Measurements from ENCODE around the gene ZC2HC1C.
"Not testable (repeated sequence)": the region's sequence is repeated elsewhere in the genome, so short reads cannot be mapped to it uniquely, and the experiment has no call there.

ZC2HC1C gene

GRCh38 chr14:75059642-75060041 lies 9.8 kb upstream of the ZC2HC1C start:
- no peak for DNase-seq

GRCh38 chr14:75060420-75060819 lies 9.0 kb upstream of the ZC2HC1C start:
- DNase-seq: no peak

DNA sequence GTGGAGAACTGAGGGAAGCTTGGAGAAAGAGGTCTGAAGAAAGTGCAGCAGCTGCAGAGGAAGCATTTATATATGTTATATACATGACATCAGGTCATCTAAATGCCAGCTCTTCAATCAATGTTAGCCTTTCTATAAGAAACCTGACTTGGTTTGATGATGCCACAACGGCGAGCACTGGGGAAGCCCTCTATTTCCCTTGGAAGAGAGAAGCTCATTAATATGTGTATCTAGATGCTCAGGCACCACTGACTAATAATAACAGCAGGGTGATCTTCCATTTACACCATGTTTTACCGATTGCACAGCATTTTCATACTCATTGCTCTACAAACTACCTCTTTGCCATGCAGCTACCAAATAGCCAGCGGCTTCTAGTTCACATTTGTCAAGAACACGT lies 6.4 kb upstream of the ZC2HC1C start:
- no peak for DNase-seq

- DNase-seq: peak; percentile 76
Measured at GRCh38 chr14:75063491-75064204, 5.8 kb upstream of the ZC2HC1C start, which contains the start of gene ACYP1. ACYP1 (minus strand) TSS chr14:75064024; CDS start chr14:75063553, 471 bp downstream.

DNA sequence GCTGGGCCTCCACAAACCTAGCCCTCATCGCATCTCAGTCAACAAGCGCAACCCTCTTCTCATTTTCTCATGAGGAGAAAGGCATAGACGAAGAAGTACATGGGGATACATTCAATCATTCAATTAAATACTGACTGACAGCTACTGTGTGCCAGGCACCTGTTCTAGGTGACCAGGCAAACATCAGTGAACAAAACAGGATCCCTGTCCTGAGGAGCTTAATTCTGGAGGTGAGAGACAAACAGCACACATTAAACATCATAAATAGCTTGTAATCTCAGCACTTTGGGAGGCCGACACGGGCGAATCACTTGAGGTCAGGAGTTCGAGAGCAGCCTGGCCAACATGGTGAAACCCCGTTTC lies 5.3 kb upstream of the ZC2HC1C start:
- no peak for DNase-seq

GRCh38 chr14:75066691-75067090 lies 2.8 kb upstream of the ZC2HC1C start:
- DNase-seq: no peak

DNA sequence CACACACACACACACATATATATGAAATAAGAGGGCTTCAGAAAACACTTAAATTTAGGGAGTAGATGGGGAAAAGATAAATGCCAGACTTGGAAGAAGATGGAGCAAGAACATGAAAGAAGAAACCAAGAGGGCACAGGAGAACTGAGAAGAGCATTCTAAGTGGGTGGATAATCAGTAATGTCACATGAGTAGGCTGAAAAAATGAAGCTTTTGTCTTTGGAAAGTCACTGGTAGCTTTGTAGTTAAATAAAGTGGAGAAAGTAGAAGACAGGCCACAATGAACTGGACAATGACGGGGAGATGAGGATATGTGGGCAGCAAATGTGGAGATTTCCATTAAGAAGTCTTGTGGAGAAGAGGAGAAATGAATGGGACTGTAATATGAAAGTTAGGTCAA lies 2.2 kb upstream of the ZC2HC1C start:
- no peak for DNase-seq

- DNase-seq: not testable (repeated sequence)
Measured at GRCh38 chr14:75067765-75068164, 1.7 kb upstream of the ZC2HC1C start.

DNA sequence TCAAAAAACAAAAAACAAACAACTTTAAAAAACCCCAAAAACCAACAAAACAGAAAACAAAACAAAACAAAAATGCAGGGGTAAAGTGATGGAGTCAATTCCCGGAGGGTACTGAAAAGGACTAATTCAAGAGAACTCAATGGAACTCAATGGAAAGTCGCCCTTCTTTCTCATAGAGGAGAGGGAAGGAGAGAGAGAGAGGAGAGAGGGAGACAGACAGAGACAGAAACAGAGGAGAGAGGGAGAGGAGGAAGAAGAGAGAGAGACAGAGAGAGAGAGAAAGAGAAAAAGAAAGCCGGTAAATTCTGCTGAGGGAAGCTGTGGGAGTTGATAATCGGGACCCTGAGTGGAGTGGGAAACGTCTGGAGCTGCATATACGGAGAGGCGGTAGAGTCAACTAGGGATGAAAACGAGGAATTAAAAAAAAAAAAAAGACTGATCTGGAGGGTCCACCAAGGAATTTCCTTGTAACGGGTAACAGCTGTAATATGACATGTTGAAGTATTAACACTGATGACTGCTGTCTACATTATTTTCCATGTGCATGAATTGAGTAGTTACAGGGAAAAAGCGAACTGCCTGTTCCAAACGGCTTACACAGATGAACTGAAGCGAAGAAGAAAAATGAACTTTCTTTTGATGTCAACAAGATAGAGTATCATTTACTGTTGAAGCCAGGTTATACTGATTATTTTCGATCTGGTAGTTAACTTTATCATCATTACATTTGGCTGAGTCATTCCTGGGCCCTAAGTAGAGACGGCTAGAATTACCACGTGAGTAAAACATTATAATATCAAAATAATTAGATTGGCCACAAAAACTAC lies 934 bp upstream of the ZC2HC1C start:
- no peak for DNase-seq

GRCh38 chr14:75069811-75070145 lies 337 bp downstream of the ZC2HC1C start:
- no peak for DNase-seq

DNA sequence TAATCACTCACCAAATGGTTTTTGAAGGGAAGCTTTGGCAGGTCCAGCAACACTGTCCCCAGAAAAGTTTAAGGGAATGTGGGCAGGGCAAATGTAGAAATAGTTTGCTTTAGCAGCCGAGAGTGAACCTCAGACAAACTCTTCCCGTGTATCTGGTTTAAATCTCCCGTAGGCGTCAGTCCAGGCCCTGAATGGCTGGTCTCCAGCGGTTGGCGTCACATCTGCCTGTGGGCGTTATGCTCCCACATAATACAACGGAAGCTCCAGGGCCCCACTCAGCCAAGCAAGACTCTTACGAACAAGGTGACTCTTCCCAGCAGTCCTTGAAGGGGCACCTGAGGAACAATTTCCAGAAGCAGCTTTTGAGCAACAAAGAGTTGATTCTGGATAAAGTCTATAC lies 942 bp downstream of the ZC2HC1C start:
- no peak for DNase-seq

- DNase-seq: no peak
Measured at GRCh38 chr14:75077794-75078193, 8.4 kb downstream of the ZC2HC1C start.

DNA sequence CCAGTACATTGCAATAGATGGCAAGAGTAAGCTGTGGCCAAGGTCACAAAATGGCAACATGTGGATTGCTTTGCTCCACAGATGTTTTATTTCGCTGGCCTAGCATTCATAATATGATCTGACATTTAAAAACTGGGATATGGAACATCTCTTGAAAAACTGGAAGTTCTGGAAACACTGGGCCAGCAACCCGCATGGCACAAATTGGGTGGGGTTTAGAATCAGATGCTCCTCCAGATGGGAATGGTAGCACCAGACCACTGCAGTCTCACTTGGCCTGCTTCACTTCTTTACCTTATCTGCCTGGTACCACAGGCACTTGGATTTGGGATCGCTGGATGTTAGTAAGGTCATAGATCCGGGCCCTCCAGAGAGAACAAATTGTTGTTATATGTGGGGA lies 10.1 kb downstream of the ZC2HC1C start:
- DNase-seq: no peak

DNA sequence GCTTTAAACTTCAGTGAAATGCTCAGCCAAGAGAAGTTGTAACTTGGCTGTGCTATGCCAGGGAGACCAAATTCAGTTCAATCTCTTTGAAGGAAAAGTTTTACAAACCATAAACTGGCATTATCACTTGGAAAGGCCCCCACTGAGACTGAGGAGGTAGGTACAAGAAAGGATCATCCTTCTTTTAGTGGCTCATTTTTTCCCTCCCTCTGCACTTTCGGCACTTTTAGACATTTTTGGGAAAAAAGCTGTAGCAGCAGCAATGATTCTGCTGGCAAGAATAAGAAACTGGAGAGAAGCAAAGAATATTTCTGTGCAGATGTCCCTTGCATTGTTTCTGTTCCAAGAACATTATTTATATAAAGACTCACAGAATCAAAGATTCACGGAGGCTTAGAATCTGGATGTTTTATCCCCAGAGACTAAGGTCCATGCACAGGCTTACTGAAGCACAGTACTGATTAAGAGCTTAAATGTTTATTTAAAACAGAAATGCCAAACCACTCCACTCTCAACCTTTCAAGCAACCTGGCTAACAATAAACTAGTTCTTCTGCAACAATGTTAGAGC lies 12.3 kb downstream of the ZC2HC1C start:
- DNase-seq: no peak

DNA sequence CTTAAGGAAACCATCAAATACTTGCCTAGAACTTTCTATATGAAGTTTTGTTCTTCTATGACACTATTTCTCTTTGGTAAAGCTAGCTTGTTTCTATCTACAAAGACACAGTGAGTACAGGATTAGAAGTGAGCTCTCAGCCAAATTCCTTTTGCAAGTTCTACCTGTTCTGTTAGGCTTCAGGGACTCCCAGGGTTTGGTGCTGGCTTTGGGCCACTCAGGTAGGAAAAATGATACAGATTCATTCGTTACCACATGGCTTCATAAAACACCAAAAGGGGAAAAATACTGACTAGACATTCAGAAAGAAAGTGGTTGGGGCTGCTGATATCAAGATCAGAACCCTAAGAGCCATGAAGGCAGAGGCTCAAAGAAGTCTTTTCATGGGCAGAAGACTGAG lies 13.8 kb downstream of the ZC2HC1C start:
- no peak for DNase-seq

DNA sequence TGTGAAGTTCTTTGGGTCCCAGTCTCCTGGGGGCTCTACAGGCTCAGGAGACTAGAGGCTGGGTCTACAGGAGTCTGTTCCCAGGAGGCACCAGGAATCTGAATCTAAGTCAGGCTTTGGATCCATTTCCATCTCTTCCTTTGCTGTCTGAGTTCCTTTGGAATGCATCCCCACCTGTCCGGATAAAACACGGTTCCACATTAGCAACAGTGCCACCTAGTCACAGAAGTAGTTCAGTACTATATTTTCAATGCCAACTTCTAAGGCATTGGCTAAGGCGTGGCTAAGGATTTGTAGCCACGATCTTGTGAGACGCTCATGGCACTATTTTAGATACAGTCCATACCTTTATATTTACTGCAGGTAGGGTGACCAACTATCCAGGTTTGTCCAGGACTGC lies 15.1 kb downstream of the ZC2HC1C start:
- DNase-seq: no peak

- no peak for DNase-seq
Measured at GRCh38 chr14:75088153-75088552, 18.7 kb downstream of the ZC2HC1C start.

DNA sequence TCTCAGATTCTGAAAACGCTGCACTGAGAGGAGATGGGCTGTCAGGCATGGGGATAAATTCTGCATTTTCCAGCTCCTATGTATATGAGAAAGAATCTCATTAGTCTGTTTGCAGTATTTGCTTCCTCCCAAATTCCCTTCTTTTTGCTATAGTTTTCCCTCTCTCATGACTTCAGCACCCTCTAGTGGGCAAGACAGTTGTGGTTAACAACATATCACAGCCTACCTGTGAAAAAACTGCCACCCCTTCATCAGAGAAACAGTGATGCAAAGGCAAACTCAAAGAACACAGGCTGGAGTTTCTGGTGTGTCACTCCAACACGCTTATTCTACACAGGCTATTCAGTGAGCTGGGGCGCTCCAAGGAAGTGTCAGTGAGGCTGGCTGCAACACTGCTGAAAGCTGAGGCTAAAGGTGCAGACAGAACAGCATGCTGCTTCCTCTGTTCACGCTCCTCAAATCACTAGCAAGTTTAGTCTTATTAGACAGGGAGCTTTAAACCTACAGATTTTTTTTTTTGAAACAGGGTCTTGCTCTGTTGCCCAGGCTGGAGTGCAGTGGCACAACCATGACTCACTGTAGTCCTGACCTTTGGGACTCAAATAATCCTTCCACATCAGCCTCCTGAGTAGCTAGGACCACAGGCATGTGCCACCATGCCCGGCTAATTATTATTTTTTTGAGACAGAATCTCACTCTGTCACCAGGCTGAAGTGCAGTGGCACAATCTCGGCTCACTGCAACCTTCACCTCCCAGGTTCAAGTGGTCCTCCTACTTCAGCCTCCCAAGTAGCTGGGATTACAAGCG lies 19.3 kb downstream of the ZC2HC1C start:
- DNase-seq: no peak

- no peak for DNase-seq
Measured at GRCh38 chr14:75090353-75090752, 20.9 kb downstream of the ZC2HC1C start.

- no peak for DNase-seq
Measured at GRCh38 chr14:75091251-75091650, 21.8 kb downstream of the ZC2HC1C start.

DNA sequence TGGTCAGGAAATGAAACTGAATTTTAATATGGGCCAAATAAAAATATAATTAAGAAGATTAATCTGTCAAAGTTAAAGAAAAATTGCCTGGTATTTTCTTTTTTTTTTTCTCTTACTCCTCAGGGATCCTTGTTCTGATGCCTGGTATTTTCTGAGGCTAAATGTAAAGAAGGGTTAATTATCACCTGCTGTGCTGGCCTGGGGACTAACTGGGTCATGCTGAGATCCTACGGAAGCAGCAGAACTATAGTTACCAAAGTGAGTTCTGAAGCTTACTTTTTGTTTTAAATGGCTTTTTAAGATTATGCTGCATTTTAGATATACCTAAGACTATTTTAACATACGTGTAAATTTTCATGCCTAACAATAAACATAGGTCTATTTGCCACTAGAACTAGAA lies 23.3 kb downstream of the ZC2HC1C start:
- DNase-seq: no peak

DNA sequence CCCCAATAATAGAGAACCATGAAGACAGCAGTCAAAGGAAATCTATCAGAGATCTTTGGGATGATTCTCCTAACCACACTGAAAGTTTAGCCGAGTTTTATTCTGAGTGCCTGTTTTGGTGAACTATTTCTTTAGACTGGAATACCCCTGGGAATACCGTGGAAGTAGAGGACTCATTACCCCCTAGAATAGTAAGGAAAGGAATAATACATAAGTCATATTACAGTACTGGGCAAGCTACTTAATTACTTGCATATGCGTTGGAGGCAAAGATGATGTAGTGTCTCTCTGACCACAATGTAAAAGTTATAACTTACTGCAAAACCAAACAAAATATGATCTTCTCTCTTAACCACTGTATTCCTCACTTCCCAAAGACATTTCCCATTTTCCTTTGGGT lies 25.5 kb downstream of the ZC2HC1C start:
- no peak for DNase-seq

DNA sequence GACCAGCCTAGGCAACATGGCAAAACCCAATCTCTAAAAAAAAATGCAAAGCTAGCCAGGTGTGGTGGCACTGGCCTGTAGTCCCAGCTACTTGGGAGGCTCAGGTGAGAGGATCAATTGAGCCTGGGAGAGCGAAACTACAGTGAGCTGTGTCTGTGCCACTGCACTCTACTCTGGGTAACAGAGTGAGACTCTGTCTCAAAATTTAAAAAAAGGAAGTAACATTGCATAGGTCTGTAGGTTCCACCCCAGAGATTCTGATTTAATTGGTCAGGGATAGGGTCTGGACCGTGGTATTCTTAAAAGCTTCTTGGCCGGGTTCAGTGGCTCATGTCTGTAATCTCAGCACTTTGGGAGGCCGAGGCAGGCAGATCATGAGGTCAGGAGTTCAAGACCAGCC lies 26.2 kb downstream of the ZC2HC1C start:
- no peak for DNase-seq
